PC-3 (cell line): ENCODE results near the gene ATP6V0E1.

ENCODE experiments used
- CTCF ChIP-seq: fragments of 300-600 bp; sonication (generic); conservative IDR thresholded peaks from 2 replicates; pipeline ENCODE4 v1.5.1; 2017; ENCODE audit warnings: antibody characterized with exemption, low read depth, mild to moderate bottlenecking, low read length
- EZH2 ChIP-seq: fragments of 300-600 bp; sonication (generic); IDR thresholded peaks from one replicate; pipeline ENCODE4 v1.6.1; 2017; ENCODE audit warnings: antibody characterized with exemption, mild to moderate bottlenecking, low read length; ENCODE audit not compliant: unreplicated experiment

- TF ChIP-seq EZH2 (no peak), CTCF (no peak)
Measured at GRCh38 chr5:172951371-172952033, 32.1 kb upstream of the ATP6V0E1 start.
